HT-29 (cell line): ENCODE results near the gene TMIGD2. TPM values are rescaled to one million over a fixed set of nuclear protein-coding genes. Genes with fewer than 3 reads are reported as not detected.
"Not testable (repeated sequence)": the region's sequence is repeated elsewhere in the genome, so short reads cannot be mapped to it uniquely, and the experiment has no call there.

Source experiments
- DNase-seq: peaks from one replicate; pipeline ENCODE4 v3.0.0-alpha.2; 2015; ENCODE audit warnings: low spot score
- total RNA-seq: library from RNA; depleted of rRNA; stranded (reverse); fragments of >200 nt; shearing (Covaris generic); gene quantifications from 2 replicates; pipeline ENCODE4 v1.2.3, GENCODE V29; 2014

TMIGD2 gene
- total RNA-seq, 1 experiment from 2014 or later = not detected

DNA sequence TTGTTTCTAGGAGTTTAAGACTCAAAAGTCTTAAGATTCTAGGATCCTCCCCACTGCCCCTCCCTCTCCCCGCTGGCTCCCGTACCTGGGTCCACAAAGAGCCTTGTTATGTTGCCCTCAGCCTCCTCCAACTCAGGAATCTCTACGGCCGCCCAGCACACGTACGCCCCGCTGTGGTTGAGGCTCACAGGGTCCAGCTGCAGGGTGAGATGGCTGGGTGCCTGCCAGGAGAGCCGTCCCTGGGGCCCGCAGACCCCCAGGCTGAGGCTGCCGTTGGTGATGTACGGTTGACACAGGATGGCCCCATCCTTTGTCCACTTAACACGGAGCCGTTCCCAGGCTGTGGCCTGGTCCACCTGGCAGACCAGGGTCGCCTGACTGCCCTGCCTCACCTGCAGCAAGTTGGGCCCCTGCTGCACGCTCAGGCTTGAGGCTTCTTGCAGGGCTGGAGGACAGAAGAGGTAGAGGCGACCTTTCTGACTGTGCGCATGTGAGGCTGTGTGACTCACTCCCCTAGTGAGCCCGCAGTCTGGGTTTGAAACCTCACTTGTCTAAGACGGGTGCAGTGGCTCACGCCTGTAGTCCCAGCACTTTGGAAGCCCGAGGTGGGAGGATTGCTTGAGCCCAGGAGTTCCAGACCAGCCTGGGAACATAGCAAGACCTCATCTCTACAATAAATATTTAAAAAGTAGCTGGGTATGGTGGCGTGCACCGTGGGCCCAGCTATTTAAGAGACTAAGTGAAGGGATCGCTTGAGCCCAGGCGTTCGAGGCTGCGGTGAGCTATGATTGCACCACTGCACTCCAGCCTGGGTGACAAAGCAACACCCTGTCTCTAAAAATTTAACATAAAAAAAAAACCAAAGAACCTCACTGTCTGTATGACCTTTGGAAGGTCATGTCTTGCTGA lies 4.0 kb downstream of the TMIGD2 start:
- no peak for DNase-seq

DNA sequence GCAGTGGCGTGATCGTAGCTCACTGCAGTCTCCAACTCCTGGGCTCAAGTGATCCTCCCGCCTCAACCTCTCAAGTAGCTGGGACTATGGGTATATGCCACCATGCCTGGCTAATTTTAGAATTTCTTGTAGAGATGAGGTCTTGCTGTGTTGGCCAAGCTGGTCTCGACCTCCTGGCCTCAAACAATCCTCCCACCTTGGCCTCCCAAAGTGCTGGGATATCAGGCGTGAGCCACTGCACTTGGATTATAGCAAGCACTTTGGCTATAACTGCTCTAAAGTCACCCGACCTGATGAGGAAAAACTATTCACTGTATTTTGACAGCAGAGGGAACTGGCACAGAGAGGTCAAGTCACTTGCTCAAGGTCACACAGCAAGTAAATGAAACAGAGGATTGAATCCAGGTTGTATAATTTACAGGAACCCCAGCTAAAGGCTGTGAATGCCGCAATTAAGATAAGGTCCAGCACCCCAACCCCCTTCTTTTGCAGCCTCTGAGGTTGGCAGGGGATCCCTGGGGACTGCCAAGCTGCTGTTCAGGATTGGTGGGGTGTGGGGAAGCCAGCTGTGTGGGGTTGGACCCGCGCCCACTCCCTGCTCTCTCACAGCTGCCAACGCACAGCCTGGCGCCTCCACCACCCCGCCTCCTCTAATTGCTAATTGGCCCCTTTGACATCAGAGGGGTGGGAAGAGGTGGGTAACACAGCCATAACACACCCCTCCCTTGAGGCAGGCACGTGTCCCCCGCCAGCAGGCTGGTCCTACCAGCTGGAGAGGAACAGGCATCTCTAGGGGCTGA lies 6.0 kb downstream of the TMIGD2 start:
- no peak for DNase-seq

DNA sequence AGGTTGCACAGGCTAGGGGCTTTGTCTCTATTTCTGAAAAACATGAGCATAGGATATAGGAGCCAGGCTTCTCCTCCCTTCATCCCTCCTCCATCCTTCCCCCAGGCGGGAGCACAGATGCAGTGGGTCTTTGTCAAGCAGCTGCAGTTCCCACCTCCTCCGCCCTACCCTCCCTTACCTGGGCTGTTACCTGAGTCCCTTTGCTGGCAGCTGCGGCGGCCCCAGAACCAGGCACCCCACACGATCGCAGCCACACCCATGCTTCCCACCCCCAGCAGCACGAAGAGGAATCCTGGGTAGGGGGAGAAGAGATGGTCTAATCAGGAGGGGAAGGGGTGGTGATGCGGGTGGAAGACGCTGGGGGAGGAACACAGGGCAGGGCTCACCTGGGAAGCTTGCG lies 7.8 kb downstream of the TMIGD2 start:
- DNase-seq = no peak

DNA sequence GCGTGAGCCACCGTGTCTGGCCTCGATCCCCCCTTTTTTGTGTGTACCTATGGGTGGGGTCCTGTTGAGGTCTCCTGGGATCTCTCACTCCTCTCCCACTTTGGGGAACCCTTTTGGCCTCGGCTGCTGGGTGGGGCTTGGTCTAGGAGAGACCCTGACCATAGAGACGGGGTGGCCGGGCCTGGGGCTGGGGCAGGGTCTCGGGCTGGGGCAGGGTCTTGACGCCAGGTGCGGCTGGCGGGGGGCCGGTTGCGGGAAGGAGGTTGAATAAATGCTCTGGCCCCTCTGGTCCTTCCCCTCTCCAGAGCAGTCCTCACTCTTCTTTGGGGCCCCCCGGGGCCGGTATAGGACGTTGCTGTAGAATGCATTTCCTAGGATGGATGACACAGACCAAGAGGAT lies 9.7 kb downstream of the TMIGD2 start:
- DNase-seq = no peak

DNA sequence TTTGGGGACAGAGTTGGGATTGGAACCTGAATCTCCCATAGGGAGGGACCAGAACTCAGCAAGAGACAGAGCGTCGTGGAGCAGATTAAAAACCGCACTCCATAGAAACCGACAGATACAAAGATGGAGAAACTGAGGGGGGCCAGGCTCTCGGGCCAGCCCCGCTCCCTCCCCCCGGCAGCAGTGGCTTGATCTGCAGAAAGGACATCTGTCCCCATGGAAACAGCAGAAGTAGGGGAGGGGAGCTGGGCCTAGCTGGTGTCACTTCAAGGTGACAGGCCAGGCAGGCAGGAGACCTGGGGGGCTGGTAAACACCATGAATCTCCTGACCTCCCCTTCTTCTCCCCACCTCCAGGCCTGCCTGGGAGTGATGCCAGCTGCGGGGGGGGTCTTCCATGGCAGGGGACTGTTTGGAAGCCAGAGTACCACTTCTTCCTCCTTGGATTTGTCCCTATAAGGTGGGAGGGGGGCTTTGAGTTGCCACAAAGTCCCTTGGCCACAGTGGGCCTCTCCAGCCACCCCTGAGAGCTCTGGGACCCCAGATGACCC lies 10.9 kb downstream of the TMIGD2 start:
- no peak for DNase-seq

DNA sequence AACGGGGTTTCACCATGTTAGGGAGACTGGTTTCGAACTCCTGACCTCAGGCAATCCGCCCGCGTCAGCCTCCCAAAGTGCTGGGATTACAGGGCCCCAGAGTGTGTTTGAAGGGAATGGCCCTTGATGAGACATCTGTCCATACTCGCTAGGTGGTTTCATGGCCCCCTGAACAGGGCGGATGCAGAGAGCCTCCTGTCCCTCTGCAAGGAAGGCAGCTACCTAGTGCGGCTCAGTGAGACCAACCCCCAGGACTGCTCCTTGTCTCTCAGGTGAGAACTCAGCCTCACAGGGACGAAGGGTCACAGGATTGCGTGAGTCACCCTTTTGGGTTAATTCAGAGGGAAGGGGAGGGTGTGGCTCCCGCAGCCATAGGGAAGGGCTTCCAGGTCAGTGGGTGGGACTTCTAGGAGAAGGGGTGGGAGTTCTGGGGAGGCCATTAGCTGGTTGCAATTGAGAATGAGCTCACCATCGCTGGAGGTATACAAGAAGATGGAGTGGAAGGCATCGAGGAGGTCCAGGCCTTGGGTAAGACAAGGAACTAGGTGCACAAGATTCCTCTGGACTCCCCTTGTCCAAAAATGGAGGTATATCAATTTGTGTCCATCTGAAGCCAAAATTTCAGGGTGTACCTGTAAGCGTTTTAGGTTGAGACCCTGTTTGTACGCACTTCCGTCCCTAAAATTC lies 14.0 kb downstream of the TMIGD2 start:
- DNase-seq = no peak

DNA sequence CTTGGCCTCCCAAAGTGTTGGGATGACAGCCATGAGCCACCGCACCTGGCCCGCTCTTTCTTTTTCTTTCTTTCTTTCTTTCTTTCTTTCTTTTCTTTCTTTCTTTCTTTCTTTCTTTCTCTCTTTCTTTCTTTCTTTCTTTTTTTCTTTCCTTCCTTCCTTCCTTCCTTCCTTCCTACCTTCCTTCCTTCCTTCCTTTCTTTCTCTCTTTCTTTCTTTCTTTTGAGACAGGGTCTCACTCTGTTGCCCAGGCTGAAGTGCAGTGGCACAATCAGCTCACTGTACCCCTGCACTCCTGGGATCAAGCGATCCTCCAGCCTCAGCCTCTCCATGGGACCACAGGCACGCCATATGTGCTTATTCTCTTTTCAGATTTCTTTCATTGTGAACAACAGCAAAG lies 16.0 kb downstream of the TMIGD2 start:
- not testable (repeated sequence) for DNase-seq

DNA sequence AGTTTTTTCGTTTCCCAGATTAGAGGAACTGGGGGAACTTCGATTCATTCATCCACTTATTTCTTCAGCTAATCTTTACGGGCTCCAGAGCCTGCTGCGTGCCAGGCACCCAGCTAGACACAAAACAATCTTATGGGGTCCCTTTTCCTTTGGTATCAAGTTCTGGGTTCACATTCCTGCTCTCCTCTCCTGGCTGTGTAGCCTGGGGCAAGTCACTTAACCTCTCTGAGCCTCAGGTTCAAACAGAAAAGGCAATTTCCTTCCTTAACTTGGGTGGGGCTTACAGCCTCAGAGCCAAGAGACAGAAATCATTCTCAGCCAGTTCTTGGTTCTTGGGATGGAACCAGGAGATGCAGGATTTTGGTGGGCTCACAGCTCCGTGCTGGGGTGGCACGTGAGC lies 17.2 kb downstream of the TMIGD2 start:
- DNase-seq = no peak

DNA sequence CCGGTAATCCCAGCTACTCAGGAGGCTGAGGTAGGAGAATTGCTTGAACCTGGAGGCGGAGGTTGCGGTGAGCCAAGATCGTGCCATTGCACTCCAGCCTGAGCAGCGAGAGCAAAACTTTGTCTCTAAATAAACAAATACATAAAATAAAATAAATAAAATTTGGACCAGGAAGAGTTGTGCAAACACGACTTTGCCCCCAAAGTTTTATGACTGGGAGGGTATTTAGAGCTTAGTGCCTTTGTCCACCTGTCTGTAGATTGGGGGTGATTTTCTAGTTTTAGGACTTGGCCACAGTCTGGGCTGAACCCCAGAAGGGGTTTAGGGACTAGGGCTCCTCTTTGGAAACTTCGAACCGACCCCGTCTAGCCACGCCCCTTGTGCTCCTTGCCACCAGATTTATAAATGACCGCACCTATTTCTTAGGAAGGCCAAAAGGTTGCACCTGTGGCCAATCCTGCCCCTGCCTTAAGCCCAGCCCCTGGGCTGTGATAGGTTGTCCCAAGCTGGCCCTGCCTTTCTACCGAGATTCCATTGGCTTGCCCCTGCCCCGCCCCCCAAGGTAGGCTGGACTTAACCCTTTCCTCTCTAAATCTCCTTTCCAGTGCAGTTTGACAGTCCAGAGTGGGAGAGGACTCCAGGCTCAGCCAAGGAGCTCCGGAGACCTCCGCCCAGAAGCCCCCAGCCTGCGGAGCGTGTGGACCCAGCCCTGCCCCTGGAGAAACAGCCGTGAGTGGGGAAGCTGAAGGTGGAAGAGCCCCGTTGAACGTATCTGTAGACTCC lies 17.8 kb downstream of the TMIGD2 start:
- peak; percentile 75 for DNase-seq

DNA sequence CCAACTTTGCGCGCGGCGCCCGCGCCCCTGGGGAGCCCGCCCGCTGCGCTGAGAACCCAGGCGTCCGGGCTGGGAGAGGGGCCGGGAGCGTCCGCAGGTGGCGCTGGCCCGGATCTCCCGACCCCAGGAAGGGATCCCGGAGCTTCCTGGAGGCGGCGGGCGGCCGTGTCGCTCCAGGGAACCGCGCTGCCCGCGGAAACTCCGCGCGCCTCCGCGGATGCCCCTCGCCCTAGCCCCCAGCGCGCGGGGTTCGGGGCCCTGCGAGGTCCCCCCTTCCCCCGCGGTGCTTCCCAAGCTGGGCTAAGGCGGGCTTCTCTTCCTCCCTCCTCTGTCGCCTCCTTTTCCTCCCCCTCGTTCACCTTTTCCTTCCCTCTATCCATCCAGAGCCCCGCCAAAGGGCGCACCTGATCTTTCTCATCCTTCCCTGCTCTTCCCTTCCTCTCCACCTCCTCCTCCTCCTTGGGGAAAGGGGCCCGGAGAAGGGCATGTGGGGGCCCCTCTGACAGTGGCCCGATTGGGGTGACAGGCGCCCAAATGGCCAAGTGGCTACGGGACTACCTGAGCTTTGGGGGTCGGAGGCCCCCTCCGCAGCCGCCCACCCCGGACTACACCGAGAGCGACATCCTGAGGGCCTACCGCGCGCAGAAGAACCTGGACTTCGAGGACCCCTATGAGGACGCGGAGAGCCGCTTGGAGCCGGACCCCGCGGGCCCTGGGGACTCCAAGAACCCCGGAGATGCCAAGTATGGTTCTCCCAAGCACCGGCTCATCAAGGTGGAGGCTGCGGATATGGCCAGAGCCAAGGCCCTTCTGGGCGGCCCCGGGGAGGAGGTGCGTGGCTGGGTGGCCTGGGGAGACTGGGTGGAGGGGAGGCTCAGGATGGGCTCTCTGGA lies 22.4 kb downstream of the TMIGD2 start:
- DNase-seq = no peak

DNA sequence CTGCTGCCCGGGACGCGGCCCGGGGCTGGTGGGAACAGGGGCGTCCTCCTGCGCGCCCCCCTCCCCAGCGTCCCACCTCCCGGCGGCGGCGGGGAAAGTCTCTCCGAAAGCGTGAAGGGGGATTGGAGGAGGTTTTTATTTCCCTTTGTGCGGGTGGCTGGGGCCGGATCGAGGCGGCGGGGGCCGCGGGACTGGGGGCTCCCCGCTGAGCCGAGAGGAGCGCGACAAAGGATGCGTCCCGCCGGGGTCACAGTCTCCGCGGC lies 23.0 kb downstream of the TMIGD2 start:
- DNase-seq = no peak

DNA sequence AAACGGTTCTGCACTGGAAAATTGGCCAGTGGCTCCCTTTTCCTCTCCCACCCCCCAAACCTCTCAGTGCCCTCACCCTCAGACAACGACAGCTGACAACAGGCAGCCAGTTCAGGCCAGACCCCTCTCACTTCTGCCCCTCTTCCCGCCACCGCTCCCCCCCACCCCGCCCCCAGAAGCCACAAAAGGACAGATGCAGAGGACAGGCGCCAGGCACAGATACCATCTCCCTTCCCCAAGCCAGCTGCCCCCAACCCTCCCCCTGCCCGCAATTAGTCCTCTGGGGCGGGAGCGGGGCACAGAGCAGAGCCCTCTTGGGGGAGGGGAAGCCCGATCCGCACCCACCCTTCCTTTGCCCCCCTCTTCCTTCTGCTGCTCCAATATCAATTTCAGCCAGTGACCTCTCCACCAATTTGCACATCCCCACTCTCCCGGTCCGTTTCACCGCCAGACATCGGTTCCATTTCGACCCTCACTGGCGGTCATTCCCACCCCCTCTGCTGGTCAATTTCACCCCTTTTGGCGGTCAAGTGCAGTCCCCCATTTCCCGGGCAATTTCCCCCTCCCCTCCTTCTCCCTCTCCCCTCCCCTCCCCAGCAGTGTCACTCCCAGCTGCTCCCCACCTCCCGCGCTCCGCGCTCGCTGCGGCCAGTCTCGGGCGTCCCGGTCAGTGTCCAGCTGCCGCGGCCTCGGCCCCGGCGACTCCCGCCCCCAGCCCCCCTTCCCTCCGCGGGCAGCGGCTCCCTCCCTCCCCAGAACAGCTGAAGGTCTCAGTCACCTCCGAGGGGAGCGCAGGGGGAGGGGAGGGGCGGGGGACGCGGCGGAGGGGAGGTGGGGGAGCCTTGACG lies 23.5 kb downstream of the TMIGD2 start, which contains the start of gene SHD:
Gene SHD (plus strand): TSS at position 848 of the 848 bp plus-strand sequence. CDS start 798 bp downstream, outside the sequence.
- DNase-seq = no peak

DNA sequence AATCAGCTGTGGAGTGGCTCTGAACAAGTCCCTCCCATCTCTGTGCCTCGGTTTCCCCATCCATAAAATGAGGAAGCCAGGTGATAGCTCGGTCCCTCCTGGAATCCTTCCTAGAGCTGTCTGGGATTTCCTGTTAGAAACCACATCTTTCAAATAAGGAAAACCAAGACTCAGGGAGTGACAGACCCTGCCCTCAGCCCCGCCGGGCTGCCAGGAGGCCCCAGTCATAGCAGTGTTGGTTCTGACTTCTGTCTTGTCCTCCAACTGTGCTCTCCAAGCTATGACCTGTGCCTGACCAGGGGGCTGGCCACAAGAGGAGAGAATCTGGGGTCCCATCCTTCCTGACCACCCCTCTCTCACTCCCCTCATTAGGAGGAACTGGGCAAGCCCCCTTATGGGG lies 24.2 kb downstream of the TMIGD2 start:
- DNase-seq = no peak

DNA sequence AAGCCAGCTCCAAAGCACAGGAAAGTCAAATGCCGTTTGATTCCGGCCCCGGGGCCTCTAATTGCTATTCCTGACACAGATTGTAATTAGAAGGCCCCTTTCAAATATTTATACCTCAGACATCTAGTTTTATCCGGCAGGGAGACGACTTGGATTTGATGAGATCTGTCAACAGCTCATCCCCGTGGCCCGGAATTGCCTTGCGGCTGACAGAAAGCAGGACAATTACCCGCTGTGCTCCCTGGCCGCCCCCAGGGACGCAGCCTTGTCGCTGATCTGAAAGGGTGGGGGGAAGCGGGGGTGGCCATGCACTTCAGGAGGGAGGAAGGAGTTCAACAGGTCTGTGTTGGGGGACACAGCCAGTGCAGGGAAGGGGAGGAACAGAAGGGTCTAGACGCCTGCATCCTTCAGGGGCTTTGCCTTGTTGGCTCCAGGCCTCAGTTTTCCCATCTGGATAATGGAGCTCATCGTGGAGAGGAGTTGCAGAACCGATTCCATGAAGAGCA lies 24.9 kb downstream of the TMIGD2 start:
- DNase-seq = no peak

DNA sequence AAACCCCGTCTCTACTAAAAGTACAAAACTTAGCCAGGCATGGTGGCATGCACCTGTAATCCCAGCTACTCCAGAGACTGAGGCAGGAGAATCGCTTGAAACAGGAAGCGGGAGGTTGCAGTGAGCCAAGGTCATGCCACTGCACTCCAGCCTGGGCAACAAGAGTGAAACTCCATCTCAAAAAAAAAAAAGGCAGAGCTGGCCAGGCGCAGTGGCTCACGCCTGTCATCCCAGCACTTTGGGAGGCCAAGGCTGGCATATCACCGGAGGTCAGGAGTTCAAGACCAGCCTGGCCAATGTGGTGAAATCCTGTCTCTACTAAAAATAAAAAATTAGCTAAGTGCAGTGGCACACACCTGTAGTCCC lies 27.9 kb downstream of the TMIGD2 start:
- not testable (repeated sequence) for DNase-seq

DNA sequence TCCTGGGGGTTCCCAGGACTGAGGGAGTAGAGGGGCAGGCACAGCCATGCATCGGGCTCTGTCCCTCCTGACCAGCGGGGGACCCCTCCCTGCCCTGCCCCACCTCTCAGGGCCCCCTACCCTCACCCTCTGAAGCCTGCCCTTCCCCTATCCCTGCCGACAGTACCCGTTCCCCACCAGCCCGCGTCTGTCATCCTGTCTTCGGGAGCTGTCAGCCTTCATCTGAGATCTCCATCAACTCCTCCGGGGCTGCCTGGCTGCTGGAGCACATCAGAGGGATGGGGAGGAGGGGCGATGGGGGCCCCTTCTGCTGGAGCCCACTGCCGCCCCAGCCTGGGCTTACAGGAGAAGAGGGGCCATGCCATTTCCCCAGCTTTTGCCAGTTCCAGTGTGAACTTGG lies 29.3 kb downstream of the TMIGD2 start:
- DNase-seq = no peak

DNA sequence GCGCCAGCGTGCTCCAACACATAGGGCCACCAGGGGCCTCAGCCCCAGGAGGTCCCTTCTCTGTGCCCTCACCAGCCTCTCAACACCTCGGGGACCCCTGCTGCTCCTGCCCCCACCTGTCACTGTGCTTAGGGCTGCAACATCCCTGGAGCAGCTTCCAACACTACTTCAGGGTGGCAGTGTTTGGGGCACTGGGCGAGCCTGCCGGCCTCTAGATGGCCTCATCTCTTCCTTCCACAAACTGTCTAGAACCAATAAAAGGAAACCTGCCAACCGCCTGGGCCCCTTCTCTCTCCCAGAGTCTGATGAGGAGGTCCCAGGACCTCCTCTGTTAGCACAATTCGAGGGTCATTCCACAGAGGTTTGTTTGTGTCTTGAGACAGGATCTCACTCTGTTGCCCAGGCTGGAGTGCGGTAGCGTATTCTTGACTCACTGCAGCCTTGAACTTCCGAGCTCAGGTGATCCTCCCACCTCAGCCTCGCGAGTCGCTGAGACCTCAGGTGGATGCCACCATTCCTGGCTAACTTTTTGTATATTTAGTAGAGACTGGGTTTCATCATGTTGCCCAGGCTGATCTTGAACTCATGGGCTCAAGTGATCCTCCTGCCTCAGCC lies 33.3 kb downstream of the TMIGD2 start:
- no peak for DNase-seq
